Cardiac muscle cell (in vitro differentiated cells and primary cell): ENCODE data around the gene AOC2. TPM values are rescaled to one million over a fixed set of nuclear protein-coding genes. Genes with fewer than 3 reads are reported as not detected.

Source experiments
- DNase-seq, 2 donors: peaks; one replicate each; pipeline versions ENCODE4 v3.0.0 to v3.0.0-alpha.2; 2010 to 2017; ENCODE audit warnings: low read depth in 1 of 2, low spot score in 1 of 2
- H3K27ac ChIP-seq: fragments of 200-600 bp; sonication (generic); 2 replicates; pipeline ENCODE4 v1.5.1; 2016
- H3K27me3 ChIP-seq: fragments of 200-600 bp; sonication (generic); 2 replicates; pipeline ENCODE4 v1.6.0; 2016; ENCODE audit warnings: control low read depth
- H3K36me3 ChIP-seq: fragments of 200-600 bp; sonication (generic); 2 replicates; pipeline ENCODE4 v1.5.1; 2016; ENCODE audit warnings: control low read depth
- H3K4me1 ChIP-seq: fragments of 200-600 bp; sonication (generic); 2 replicates; pipeline ENCODE4 v1.8.1; 2017; ENCODE audit warnings: low read depth, mild to moderate bottlenecking, mixed run types
- H3K4me3 ChIP-seq: fragments of 200-600 bp; sonication (generic); 2 replicates; pipeline ENCODE4 v1.5.1; 2016; ENCODE audit warnings: mild to moderate bottlenecking
- H3K9me3 ChIP-seq: fragments of 200-600 bp; sonication (generic); 2 replicates; pipeline ENCODE4 v1.5.1; 2017; ENCODE audit warnings: low read depth, mild to moderate bottlenecking, control low read depth
- CTCF ChIP-seq: IDR thresholded peaks from 2 replicates; pipeline ENCODE4 v1.5.1; 2012; ENCODE audit warnings: low read depth, mild to moderate bottlenecking, low read length
- polyA plus RNA-seq: library from polyadenylated mRNA; unstranded; fragments of >200 nt; fragmentation: Nextera tagmentation; extraction: Ambion mirVana; gene quantifications from 2 replicates; pipeline ENCODE4 v1.2.1, GENCODE V29; 2016
- total RNA-seq: library from RNA; depleted of rRNA; stranded (reverse); fragments of >200 nt; gene quantifications from 2 replicates; pipeline ENCODE4 v1.2.3, GENCODE V29; 2016

The AOC2 gene
- total RNA-seq (2.5 and 5.6 TPM in 2 replicates), polyA plus RNA-seq (2.4 and 4.8 TPM in 2 replicates)

- no peak for TF ChIP-seq CTCF
- H3K9me3 ChIP-seq = no peaks in the 10 kb centered on the region
- H3K27me3 ChIP-seq = no peaks in the 10 kb centered on the region
- peak in 1 of 2 donors; percentile 54 for DNase-seq
- peaks cover 21% of the 10 kb centered on the region for H3K36me3 ChIP-seq
- H3K4me1 ChIP-seq = no peaks in the 10 kb centered on the region
- no peak within 1 kb of the TSS for H3K4me3 ChIP-seq
- no peak within 1 kb of the TSS for H3K27ac ChIP-seq
Measured at GRCh38 chr17:42844271-42844670, at the start of gene AOC2. Gene AOC2, plus strand, starts transcription at chr17:42844580. Its CDS starts 47 bp downstream, at chr17:42844627.

GRCh38 chr17:42795061-42795460, 49.3 kb upstream of the AOC2 start:
- Histone ChIP-seq H3K4me3 (no peak overlapping the region), H3K36me3 (no peaks in the 10 kb centered on the region), H3K9me3 (no peaks in the 10 kb centered on the region), H3K4me1 (no peaks in the 10 kb centered on the region), H3K27ac (no peak overlapping the region), H3K27me3 (no peaks in the 10 kb centered on the region)
- TF ChIP-seq CTCF = no peak
- DNase-seq = no peak

- H3K27me3 ChIP-seq = no peaks in the 10 kb centered on the region
- H3K4me1 ChIP-seq = no peaks in the 10 kb centered on the region
- no peak for DNase-seq
- no peaks in the 10 kb centered on the region for H3K9me3 ChIP-seq
- H3K4me3 ChIP-seq = no peak overlapping the region
- no peak for TF ChIP-seq CTCF
- no peak overlapping the region for H3K27ac ChIP-seq
- H3K36me3 ChIP-seq = no peaks in the 10 kb centered on the region
Measured at GRCh38 chr17:42795465-42795864, 48.9 kb upstream of the AOC2 start.

GRCh38 chr17:42796066-42796758, 48.2 kb upstream of the AOC2 start:
- H3K4me1 ChIP-seq = no peaks in the 10 kb centered on the region
- no peak overlapping the region for H3K27ac ChIP-seq
- no peak for DNase-seq
- H3K4me3 ChIP-seq = no peak overlapping the region
- no peaks in the 10 kb centered on the region for H3K9me3 ChIP-seq
- no peak for TF ChIP-seq CTCF
- H3K27me3 ChIP-seq = no peaks in the 10 kb centered on the region
- H3K36me3 ChIP-seq = no peaks in the 10 kb centered on the region

GRCh38 chr17:42797067-42798007, 47.0 kb upstream of the AOC2 start:
- Histone ChIP-seq H3K4me1 (no peaks in the 10 kb centered on the region), H3K27ac (no peak overlapping the region), H3K36me3 (no peaks in the 10 kb centered on the region), H3K4me3 (peak overlapping the region; percentile 72), H3K9me3 (no peaks in the 10 kb centered on the region), H3K27me3 (peaks cover 4% of the 10 kb centered on the region)
- TF ChIP-seq CTCF = no peak
- no peak for DNase-seq
